AG09309 (cell line): Measurements from ENCODE around the gene MYO1D.

Experiments
- DNase-seq: peaks from one replicate; pipeline ENCODE4 v3.0.0-alpha.2; 2010; ENCODE audit warnings: low read depth
- H3K4me3 ChIP-seq: 2 replicates; pipeline ENCODE4 v1.5.1; 2011; ENCODE audit warnings: mild to moderate bottlenecking, low read depth, low read length, moderate library complexity; ENCODE audit not compliant: control insufficient read depth
- CTCF ChIP-seq: IDR thresholded peaks from 2 replicates; pipeline ENCODE4 v1.5.1; 2011; ENCODE audit warnings: mild to moderate bottlenecking, low read depth, low read length, inconsistent platforms; ENCODE audit not compliant: insufficient read depth, control insufficient read depth; ENCODE audit errors: missing control alignments

The MYO1D gene

GRCh38 chr17:32445971-32446370, 431.0 kb downstream of the MYO1D start:
- no peak overlapping the region; the same call in none of the 2 replicates for H3K4me3 ChIP-seq
- TF ChIP-seq CTCF, result no peak

GRCh38 chr17:32445497-32445896, 431.4 kb downstream of the MYO1D start:
- DNase-seq, result no peak
- TF ChIP-seq CTCF, result no peak
- peak overlapping the region; percentile 92 for H3K4me3 ChIP-seq

More at GRCh38 chr17:32445971-32446370, 431.0 kb downstream of the MYO1D start:
- no peak for DNase-seq

DNA sequence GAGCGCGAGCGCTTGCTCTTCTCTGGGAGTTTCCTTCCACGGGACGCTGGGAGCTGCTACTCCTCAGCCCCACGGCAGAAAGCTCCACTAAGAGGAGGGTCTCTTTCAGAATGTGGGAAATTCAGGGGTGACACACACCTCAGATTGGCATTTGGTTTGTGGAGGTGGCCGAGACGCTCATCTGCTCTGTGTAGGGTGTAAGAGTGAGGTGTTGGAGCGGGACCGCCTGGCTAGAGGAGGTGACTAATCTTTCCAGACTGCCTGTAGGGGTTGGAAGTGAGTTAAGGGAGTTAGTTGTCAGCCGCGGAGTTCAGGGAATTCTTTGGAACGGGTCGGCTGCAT, 431.9 kb downstream of the MYO1D start:
- peak overlapping the region; percentile 92 for H3K4me3 ChIP-seq
- TF ChIP-seq CTCF, result peak; percentile 6
- DNase-seq, result no peak

DNA sequence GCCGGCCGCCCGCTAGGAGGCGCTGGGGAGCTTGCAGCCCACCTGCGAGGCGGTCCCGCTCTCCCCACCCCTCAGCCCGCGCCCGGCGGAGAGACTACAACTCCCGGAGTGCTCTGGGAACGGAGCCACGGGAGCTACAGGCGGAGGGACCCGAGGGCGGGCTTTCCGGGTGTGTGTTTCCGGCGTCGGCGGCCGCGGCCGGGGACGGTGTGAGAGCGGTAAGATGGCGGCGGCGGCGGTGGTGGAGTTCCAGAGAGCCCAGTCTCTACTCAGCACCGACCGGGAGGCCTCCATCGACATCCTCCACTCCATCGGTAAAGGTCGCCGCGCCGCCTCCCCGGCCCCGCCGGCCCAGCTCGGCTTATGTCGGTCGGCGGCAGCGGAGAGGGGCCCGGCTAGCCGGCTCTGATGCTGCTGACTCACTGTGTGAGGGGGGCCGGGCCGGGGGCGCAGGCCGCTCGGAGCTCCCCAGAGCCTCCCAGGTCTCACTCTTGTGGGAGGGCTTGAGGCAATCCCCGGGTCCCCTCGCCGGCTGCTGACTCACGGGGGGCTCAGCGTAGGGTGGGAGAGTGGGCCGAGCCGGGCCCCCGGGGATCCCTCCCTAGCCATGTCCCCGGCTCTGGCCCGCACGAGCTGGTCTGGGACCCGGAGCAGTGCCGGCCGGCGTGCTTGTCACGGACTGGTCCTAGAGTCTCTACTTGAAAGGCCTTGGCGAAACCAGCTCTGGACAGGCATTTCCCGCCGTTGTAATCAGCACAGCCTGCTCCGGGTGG, 432.4 kb downstream of the MYO1D start, which contains the start of gene PSMD11:
TSS of gene PSMD11 (plus strand) at position 210 of the 773 bp plus-strand sequence. CDS start at position 224, 14 bp downstream.
- peak; percentile 82 for TF ChIP-seq CTCF
- peak within 1 kb of the TSS; percentile 92 for H3K4me3 ChIP-seq
- peak; percentile 67 for DNase-seq

DNA sequence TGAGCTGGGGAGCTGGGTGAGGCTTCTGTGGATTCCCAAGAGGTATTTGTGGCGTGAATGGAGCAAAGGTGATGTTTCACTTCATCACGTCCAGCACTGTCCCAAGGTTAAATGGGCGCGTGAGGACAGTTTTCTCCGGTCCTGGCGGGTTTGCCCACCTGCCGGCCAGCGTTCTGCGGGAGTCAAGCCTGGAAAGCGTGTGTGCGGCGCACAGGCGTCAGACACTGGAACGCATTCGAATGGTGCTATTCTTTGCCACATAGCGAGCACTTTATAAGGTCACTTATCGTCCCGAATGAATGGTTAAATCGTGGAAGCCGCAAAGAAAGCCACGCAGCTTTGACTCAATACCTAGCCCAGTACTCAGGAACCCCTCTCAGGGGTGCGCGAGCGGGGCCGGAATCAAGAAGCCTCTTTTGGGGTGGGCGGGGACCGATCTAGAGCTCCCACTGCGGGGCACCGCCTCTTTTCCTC, 433.1 kb downstream of the MYO1D start:
- DNase-seq, result no peak
- peak overlapping the region; percentile 92 for H3K4me3 ChIP-seq
- no peak for TF ChIP-seq CTCF
